Panc1 (cell line): ENCODE data around the gene SKI. TPM values are rescaled to one million over a fixed set of nuclear protein-coding genes. Genes with fewer than 3 reads are reported as not detected.

Experiments used
- ATAC-seq: fragments of 200-7000 bp; cut with Tn5 transposase; 2 replicates; pipeline ENCODE4 v1.9.1; 2020; ENCODE audit warnings: mild to moderate bottlenecking, moderate library complexity
- BruUV-seq: library from RNA; stranded (reverse); fragments of 400-500 nt; replicated peaks from 2 replicates; lab custom pipeline; 2021; lab: Mats Ljungman, UMichigan
- CTCF ChIA-PET: fragments of 300-600 bp; sonication (Branson Sonifier 250); formaldehyde crosslinking; loops from one replicate; lab custom pipeline; 2022; ENCODE audit warnings: antibody characterized with exemption; lab: Charles Lee
- POLR2A ChIA-PET: fragments of 300-600 bp; sonication (Branson Sonifier 250); formaldehyde crosslinking; loops from one replicate; lab custom pipeline; 2022; ENCODE audit warnings: antibody characterized with exemption; lab: Charles Lee
- DNase-seq: peaks from one replicate; pipeline ENCODE4 v3.0.0-alpha.2; 2010; ENCODE audit warnings: low read depth, low spot score
- H3K27ac ChIP-seq: 2 replicates; pipeline ENCODE4 v1.5.1; 2011; ENCODE audit warnings: mild to moderate bottlenecking, low read length, inconsistent platforms
- H3K27me3 ChIP-seq: fragments of 200-500 bp; sonication (Bioruptor generic); 2 replicates; pipeline ENCODE4 v1.6.0; 2014; ENCODE audit warnings: low read length, inconsistent platforms; ENCODE audit not compliant: control insufficient read depth, insufficient read depth
- H3K36me3 ChIP-seq: fragments of 200-500 bp; sonication (Bioruptor generic); 2 replicates; pipeline ENCODE4 v1.5.1; 2014; ENCODE audit warnings: inconsistent platforms, mild to moderate bottlenecking, low read length, moderate library complexity; ENCODE audit not compliant: control insufficient read depth, insufficient read depth
- H3K4me1 ChIP-seq: 2 replicates; pipeline ENCODE4 v1.5.1; 2011; ENCODE audit warnings: inconsistent platforms, mild to moderate bottlenecking, low read length, moderate library complexity; ENCODE audit not compliant: control insufficient read depth, insufficient read depth
- H3K4me3 ChIP-seq, 2 experiments: 2 replicates each; pipeline ENCODE4 v1.5.1; 2011 to 2012; ENCODE audit warnings: low read depth in 2 of 2, low read length in 2 of 2, mild to moderate bottlenecking in 2 of 2, inconsistent platforms in 1 of 2, moderate library complexity in 1 of 2
- H3K9me3 ChIP-seq: fragments of 200-500 bp; sonication (Bioruptor generic); 2 replicates; pipeline ENCODE4 v1.5.1; 2014; ENCODE audit warnings: low read depth, mild to moderate bottlenecking, inconsistent platforms, low read length, moderate library complexity; ENCODE audit not compliant: control insufficient read depth, insufficient read depth
- POLR2AphosphoS5 ChIP-seq: IDR thresholded peaks from 2 replicates; pipeline ENCODE4 v1.6.1; 2012; ENCODE audit warnings: mild to moderate bottlenecking, low read depth, low read length, moderate library complexity
- SIN3A ChIP-seq: IDR thresholded peaks from 2 replicates; pipeline ENCODE4 v1.6.1; 2012; ENCODE audit warnings: low read depth, mild to moderate bottlenecking, low read length, moderate library complexity, borderline replicate concordance; ENCODE audit not compliant: insufficient read depth
- TCF7L2 ChIP-seq: IDR thresholded peaks from 2 replicates; pipeline ENCODE4 v1.6.1; 2011; ENCODE audit warnings: mild to moderate bottlenecking, low read depth, low read length, inconsistent platforms
- in situ Hi-C: cut with HindIII; loops from 2 replicates; pipeline ENCODE4 v1.10.0; 2016; ENCODE audit warnings: low sequenced_read_pairs, low pct_unique_long_range_greater_than_20kb
- intact Hi-C: fragments of 100-400 bp; cut with micrococcal nuclease; formaldehyde crosslinking; loops from one replicate; pipeline ENCODE4 v1.10.0; 2022; ENCODE audit not compliant: unreplicated experiment
- total RNA-seq: library from RNA; stranded (reverse); gene quantifications from one replicate; pipeline ENCODE4 v1.2.1, GENCODE V29; 2021; ENCODE audit not compliant: unreplicated experiment
- TF ChIP-seq, protein P1 (sequence below), 2 experiments: IDR thresholded peaks; 2 replicates each; pipeline ENCODE4 v1.6.1; 2011 to 2012; ENCODE audit warnings: low read depth in 2 of 2, control low read depth in 1 of 2, low read length in 1 of 2, mild to moderate bottlenecking in 1 of 2, moderate library complexity in 1 of 2; ENCODE audit not compliant: insufficient read depth in 1 of 2
- TF ChIP-seq, protein P2 (sequence below): fragments of 450-650 bp; IDR thresholded peaks from 2 replicates; pipeline ENCODE4 v1.5.1; 2017; ENCODE audit warnings: mild to moderate bottlenecking

Gene SKI
- total RNA-seq, 1 experiment from 2014 or later: 63.2 TPM

DNA sequence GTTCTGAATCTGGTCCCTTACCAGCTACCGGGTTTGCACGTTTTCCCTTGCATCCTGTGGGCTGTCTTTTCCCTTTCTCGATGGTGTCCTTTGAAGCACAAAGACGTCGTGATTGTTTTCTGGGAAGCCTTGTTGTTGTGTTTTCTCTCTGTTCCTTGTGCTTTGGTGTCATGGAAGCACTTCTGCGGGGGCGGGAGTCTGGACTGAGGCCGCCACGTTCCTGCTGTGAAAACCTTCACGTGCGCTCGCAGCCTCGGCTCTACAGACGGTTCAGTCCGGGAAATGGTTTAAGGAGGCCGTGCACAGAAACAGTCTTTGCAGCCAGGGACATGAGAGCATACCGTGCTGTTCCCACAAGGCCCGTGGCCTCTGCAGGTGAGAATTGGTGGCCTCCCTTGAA is 68.5 kb downstream of the SKI start:
- ATAC-seq: no peak
- ChIA-PET CTCF (interaction anchor here (0.6 to 0.7 kb wide), 2 partner anchors 11 to 482 kb away, joined by 3 to 4 read pairs; no protein-coding TSS in a partner anchor), POLR2A (interaction anchor here (0.6 kb wide), 1 partner anchor 36 kb away, joined by 4 read pairs; no protein-coding TSS in a partner anchor)
- Histone ChIP-seq H3K27me3 (no peaks in the 10 kb centered on the region), H3K27ac (no peak overlapping the region), H3K36me3 (no peaks in the 10 kb centered on the region), H3K4me1 (no peaks in the 10 kb centered on the region; the same call in 1 of the 2 replicates), H3K9me3 (no peaks in the 10 kb centered on the region), H3K4me3 (no peak overlapping the region)
- TF ChIP-seq TCF7L2 (no peak), SIN3A (no peak), POLR2AphosphoS5 (no peak)
- TF ChIP-seq, protein P1, sequence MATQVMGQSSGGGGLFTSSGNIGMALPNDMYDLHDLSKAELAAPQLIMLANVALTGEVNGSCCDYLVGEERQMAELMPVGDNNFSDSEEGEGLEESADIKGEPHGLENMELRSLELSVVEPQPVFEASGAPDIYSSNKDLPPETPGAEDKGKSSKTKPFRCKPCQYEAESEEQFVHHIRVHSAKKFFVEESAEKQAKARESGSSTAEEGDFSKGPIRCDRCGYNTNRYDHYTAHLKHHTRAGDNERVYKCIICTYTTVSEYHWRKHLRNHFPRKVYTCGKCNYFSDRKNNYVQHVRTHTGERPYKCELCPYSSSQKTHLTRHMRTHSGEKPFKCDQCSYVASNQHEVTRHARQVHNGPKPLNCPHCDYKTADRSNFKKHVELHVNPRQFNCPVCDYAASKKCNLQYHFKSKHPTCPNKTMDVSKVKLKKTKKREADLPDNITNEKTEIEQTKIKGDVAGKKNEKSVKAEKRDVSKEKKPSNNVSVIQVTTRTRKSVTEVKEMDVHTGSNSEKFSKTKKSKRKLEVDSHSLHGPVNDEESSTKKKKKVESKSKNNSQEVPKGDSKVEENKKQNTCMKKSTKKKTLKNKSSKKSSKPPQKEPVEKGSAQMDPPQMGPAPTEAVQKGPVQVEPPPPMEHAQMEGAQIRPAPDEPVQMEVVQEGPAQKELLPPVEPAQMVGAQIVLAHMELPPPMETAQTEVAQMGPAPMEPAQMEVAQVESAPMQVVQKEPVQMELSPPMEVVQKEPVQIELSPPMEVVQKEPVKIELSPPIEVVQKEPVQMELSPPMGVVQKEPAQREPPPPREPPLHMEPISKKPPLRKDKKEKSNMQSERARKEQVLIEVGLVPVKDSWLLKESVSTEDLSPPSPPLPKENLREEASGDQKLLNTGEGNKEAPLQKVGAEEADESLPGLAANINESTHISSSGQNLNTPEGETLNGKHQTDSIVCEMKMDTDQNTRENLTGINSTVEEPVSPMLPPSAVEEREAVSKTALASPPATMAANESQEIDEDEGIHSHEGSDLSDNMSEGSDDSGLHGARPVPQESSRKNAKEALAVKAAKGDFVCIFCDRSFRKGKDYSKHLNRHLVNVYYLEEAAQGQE (IDR thresholded peaks at IDR 0.05; ENCODE audit: insufficient read depth in 1 of 2, low read depth in 2 of 2, low read length in 1 of 2): no peak
- TF ChIP-seq, protein P2, sequence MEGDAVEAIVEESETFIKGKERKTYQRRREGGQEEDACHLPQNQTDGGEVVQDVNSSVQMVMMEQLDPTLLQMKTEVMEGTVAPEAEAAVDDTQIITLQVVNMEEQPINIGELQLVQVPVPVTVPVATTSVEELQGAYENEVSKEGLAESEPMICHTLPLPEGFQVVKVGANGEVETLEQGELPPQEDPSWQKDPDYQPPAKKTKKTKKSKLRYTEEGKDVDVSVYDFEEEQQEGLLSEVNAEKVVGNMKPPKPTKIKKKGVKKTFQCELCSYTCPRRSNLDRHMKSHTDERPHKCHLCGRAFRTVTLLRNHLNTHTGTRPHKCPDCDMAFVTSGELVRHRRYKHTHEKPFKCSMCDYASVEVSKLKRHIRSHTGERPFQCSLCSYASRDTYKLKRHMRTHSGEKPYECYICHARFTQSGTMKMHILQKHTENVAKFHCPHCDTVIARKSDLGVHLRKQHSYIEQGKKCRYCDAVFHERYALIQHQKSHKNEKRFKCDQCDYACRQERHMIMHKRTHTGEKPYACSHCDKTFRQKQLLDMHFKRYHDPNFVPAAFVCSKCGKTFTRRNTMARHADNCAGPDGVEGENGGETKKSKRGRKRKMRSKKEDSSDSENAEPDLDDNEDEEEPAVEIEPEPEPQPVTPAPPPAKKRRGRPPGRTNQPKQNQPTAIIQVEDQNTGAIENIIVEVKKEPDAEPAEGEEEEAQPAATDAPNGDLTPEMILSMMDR: no peak
- intact Hi-C loops (no loop called here), in situ Hi-C loops (no loop called here)
- no peak for DNase-seq
- no TSS peak for BruUV-seq

DNA sequence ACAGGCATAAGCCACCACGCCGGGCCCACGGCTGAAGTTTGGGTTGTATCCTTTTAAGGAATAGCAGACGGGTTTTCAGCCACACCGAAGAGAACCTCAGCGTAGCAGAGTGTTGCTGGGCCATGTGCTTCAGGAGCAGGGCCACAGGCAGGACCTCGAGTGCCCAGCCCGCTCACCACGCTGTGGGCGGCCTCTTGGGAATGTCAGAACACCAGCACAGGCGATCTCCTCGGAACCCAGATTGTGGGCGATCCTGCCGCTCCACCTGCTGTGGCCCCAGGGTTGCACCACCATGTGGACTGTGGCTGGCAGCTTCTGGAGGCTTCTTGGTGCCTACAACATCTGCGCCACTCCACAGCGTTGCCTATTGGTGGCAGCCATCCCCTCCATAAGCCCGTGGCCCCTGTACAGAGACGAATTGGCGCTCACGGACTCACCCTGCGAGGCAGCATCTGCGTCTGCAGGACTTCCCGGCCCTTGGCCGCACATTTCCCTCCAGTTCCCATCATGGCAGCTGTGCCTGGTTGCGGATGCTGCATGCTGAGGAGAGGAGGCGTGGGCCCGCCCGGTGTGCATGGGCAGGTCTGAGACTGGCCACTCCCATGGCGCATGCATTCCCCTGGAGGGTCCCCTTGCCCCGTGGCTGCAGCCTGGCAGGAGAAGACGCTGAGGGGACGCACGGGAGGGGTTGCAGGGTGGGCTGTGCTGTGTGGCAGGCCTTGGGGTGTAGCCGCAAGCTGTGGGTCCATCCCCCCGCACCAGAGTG is 69.3 kb downstream of the SKI start:
- Histone ChIP-seq H3K9me3 (no peaks in the 10 kb centered on the region), H3K4me1 (no peaks in the 10 kb centered on the region; the same call in 1 of the 2 replicates), H3K4me3 (no peak overlapping the region), H3K27ac (no peak overlapping the region), H3K27me3 (no peaks in the 10 kb centered on the region), H3K36me3 (no peaks in the 10 kb centered on the region)
- CTCF ChIA-PET: no interaction called here
- in situ Hi-C loops: no loop called here
- no TSS peak for BruUV-seq
- DNase-seq (no peak), ATAC-seq (no peak)
- POLR2A ChIA-PET: no interaction called here
- TF ChIP-seq, protein P1 (IDR thresholded peaks at IDR 0.05; ENCODE audit: insufficient read depth in 1 of 2, low read depth in 2 of 2, low read length in 1 of 2): no peak
- TF ChIP-seq POLR2AphosphoS5 (no peak), TCF7L2 (no peak)
- intact Hi-C loops: no loop called here
